H9 (cell line): ENCODE measurements around the gene UCKL1. TPM values are rescaled to one million over a fixed set of nuclear protein-coding genes. Genes with fewer than 3 reads are reported as not detected.

ENCODE experiments used
- DNase-seq: peaks from one replicate; pipeline ENCODE4 v3.0.0-alpha.2; 2017
- H2AFZ ChIP-seq: one replicate; pipeline ENCODE4 v1.6.1; 2013; ENCODE audit warnings: mild to moderate bottlenecking, low read length, control low read depth, moderate library complexity
- H2AK5ac ChIP-seq: 2 replicates; pipeline ENCODE4 v1.6.1; 2013; ENCODE audit warnings: low read length, control low read depth, mixed read lengths; ENCODE audit not compliant: insufficient read length
- H2BK120ac ChIP-seq: one replicate; pipeline ENCODE4 v1.6.1; 2013; ENCODE audit warnings: low read depth, mild to moderate bottlenecking, low read length, control low read depth, inconsistent platforms; ENCODE audit not compliant: poor library complexity, severe bottlenecking
- H2BK12ac ChIP-seq: 2 replicates; pipeline ENCODE4 v1.6.1; 2013; ENCODE audit warnings: low read length, control low read depth, mixed read lengths, low read depth; ENCODE audit not compliant: insufficient read length
- H2BK15ac ChIP-seq: 2 replicates; pipeline ENCODE4 v1.6.1; 2013; ENCODE audit warnings: low read depth, low read length, control low read depth
- H2BK20ac ChIP-seq: one replicate; pipeline ENCODE4 v1.6.1; 2013; ENCODE audit warnings: low read depth, mild to moderate bottlenecking, low read length, control low read depth, inconsistent platforms; ENCODE audit not compliant: poor library complexity, severe bottlenecking
- H2BK5ac ChIP-seq: 2 replicates; pipeline ENCODE4 v1.6.1; 2013; ENCODE audit warnings: low read length, control low read depth, mixed read lengths; ENCODE audit not compliant: insufficient read length
- H3K14ac ChIP-seq: 2 replicates; pipeline ENCODE4 v1.6.1; 2013; ENCODE audit warnings: low read length, control low read depth; ENCODE audit not compliant: insufficient read depth
- H3K18ac ChIP-seq: 2 replicates; pipeline ENCODE4 v1.6.1; 2013; ENCODE audit warnings: low read depth, mild to moderate bottlenecking, mixed read lengths, low read length, control low read depth; ENCODE audit not compliant: insufficient read length
- H3K23ac ChIP-seq: 2 replicates; pipeline ENCODE4 v1.6.1; 2013; ENCODE audit warnings: low read length, control low read depth, mixed read lengths, low read depth; ENCODE audit not compliant: insufficient read length
- H3K23me2 ChIP-seq: 2 replicates; pipeline ENCODE4 v1.6.1; 2013; ENCODE audit warnings: low read depth, mild to moderate bottlenecking, mixed read lengths, low read length, control low read depth; ENCODE audit not compliant: insufficient read length, poor library complexity, severe bottlenecking
- H3K27ac ChIP-seq: 2 replicates; pipeline ENCODE4 v1.5.1; 2013; ENCODE audit warnings: low read length, control low read depth, mixed read lengths, low read depth; ENCODE audit not compliant: insufficient read length
- H3K27me3 ChIP-seq: 2 replicates; pipeline ENCODE4 v1.6.1; 2013; ENCODE audit warnings: low read length, control low read depth, inconsistent platforms; ENCODE audit not compliant: insufficient read depth
- H3K4ac ChIP-seq: 2 replicates; pipeline ENCODE4 v1.6.1; 2013; ENCODE audit warnings: low read depth, mild to moderate bottlenecking, control low read depth, inconsistent platforms, low read length, moderate library complexity
- H3K4me1 ChIP-seq: 2 replicates; pipeline ENCODE4 v1.6.1; 2013; ENCODE audit warnings: low read length, control low read depth, inconsistent platforms; ENCODE audit not compliant: insufficient read depth
- H3K4me2 ChIP-seq: 2 replicates; pipeline ENCODE4 v1.6.1; 2013; ENCODE audit warnings: low read length, control low read depth, mixed read lengths; ENCODE audit not compliant: insufficient read length, insufficient read depth
- H3K56ac ChIP-seq: 2 replicates; pipeline ENCODE4 v1.6.1; 2013; ENCODE audit warnings: low read depth, mild to moderate bottlenecking, mixed read lengths, low read length, control low read depth; ENCODE audit not compliant: insufficient read length
- H3K79me1 ChIP-seq: 2 replicates; pipeline ENCODE4 v1.6.1; 2013; ENCODE audit warnings: low read depth, mild to moderate bottlenecking, moderate library complexity, low read length, control low read depth, inconsistent platforms; ENCODE audit not compliant: insufficient read depth, poor library complexity, severe bottlenecking
- H3K79me2 ChIP-seq: 2 replicates; pipeline ENCODE4 v1.6.1; 2013; ENCODE audit warnings: low read length, control low read depth, inconsistent platforms; ENCODE audit not compliant: insufficient read depth
- H3K9ac ChIP-seq: 2 replicates; pipeline ENCODE4 v1.6.1; 2013; ENCODE audit warnings: low read length, control low read depth, mixed read lengths; ENCODE audit not compliant: insufficient read length; ENCODE audit errors: extremely low read depth
- H3K9me3 ChIP-seq: one replicate; pipeline ENCODE4 v1.6.1; 2013; ENCODE audit warnings: low read depth, low read length, inconsistent platforms; ENCODE audit not compliant: control insufficient read depth
- H3T11ph ChIP-seq: one replicate; pipeline ENCODE4 v1.6.1; 2013; ENCODE audit warnings: mild to moderate bottlenecking, low read length, control low read depth, inconsistent platforms
- H4K20me1 ChIP-seq: one replicate; pipeline ENCODE4 v1.6.1; 2013; ENCODE audit not compliant: control insufficient read depth, insufficient read length, insufficient read depth
- H4K5ac ChIP-seq: 2 replicates; pipeline ENCODE4 v1.6.1; 2013; ENCODE audit warnings: low read depth, mild to moderate bottlenecking, mixed read lengths, low read length, control low read depth; ENCODE audit not compliant: insufficient read length
- H4K8ac ChIP-seq: replicated peaks from 2 replicates; pipeline ENCODE4 v1.6.1; 2013; ENCODE audit warnings: low read length, control low read depth, mixed read lengths, low read depth; ENCODE audit not compliant: insufficient read length
- H4K91ac ChIP-seq: 2 replicates; pipeline ENCODE4 v1.6.1; 2013; ENCODE audit warnings: low read depth, mild to moderate bottlenecking, moderate library complexity, mixed read lengths, low read length, control low read depth; ENCODE audit not compliant: insufficient read length
- H3K27ac Mint-ChIP-seq, 3 experiments: 2 replicates in 2 of 3; 3 replicates in 1 of 3; pipeline ENCODE4 v1.8.0; 2020 to 2021; ENCODE audit warnings: mixed read lengths in 3 of 3, mild to moderate bottlenecking in 1 of 3, moderate library complexity in 1 of 3
- H3K27me3 Mint-ChIP-seq: 2 replicates; pipeline ENCODE4 v1.8.0; 2021; ENCODE audit warnings: low read depth, mild to moderate bottlenecking, moderate library complexity, mixed read lengths
- H3K36me3 Mint-ChIP-seq, 3 experiments: 2 replicates in 2 of 3; 3 replicates in 1 of 3; pipeline ENCODE4 v1.8.0; 2020 to 2021; ENCODE audit warnings: low read depth in 3 of 3, mixed read lengths in 3 of 3; ENCODE audit not compliant: insufficient read depth in 1 of 3
- H3K4me1 Mint-ChIP-seq, 2 experiments: 2 replicates each; pipeline ENCODE4 v1.8.0; 2020; ENCODE audit warnings: mixed read lengths in 2 of 2
- H3K4me3 Mint-ChIP-seq, 2 experiments: 2 replicates in 1 of 2; 3 replicates in 1 of 2; pipeline ENCODE4 v1.8.0; 2020 to 2021; ENCODE audit warnings: mild to moderate bottlenecking in 2 of 2, mixed read lengths in 2 of 2, moderate library complexity in 1 of 2
- H3K9me3 Mint-ChIP-seq, 2 experiments: 2 replicates in 1 of 2; 3 replicates in 1 of 2; pipeline ENCODE4 v1.8.0; 2020; ENCODE audit warnings: mild to moderate bottlenecking in 2 of 2, mixed read lengths in 2 of 2, moderate library complexity in 1 of 2
- CTCF ChIP-seq: fragments of 200-600 bp; sonication (generic); conservative IDR thresholded peaks from 3 replicates; pipeline ENCODE4 v1.8.0; 2021; ENCODE audit warnings: antibody characterized with exemption, mild to moderate bottlenecking
- WGBS: extraction: QIAGEN DNeasy Blood & Tissue Kit; methylation state at CpG from one replicate; pipeline ENCODE4 v1.1.7; 2013; ENCODE audit warnings: missing lambda C conversion rate, low lambda C conversion rate, mixed read lengths; ENCODE audit not compliant: insufficient read length; ENCODE audit errors: extremely low coverage; 5-methylcytosine and 5-hydroxymethylcytosine counted together
- total RNA-seq: library from RNA; stranded (reverse); gene quantifications from 2 replicates; pipeline ENCODE4 v1.2.1, GENCODE V29; 2021

The UCKL1 gene
- total RNA-seq, 1 experiment from 2014 or later: 40.9 TPM

GRCh38 chr20:63940472-63941266 is 15.5 kb downstream of the UCKL1 start:
- no peak overlapping the region for H2AK5ac ChIP-seq
- no peak for TF ChIP-seq CTCF
- peak overlapping the region; percentile 28 for H3K18ac ChIP-seq
- Mint-ChIP-seq H3K9me3 (no peaks in the 10 kb centered on the region), H3K4me1 (peaks cover 3 to 9% of the 10 kb centered on the region in 2 experiments), H3K27me3 (no peaks in the 10 kb centered on the region), H3K4me3 (no peak overlapping the region), H3K36me3 (peaks cover under 1 to 27% (median 27%) of the 10 kb centered on the region in 3 experiments; a peak in 6 of 7 replicates), H3K27ac (0 out of 7 replicates have a peak overlapping the region, but pooled peaks of 1 of the 3 experiments have one; percentile 68)
- H3K4me1 ChIP-seq: no peaks in the 10 kb centered on the region
- no peak overlapping the region for H3T11ph ChIP-seq
- WGBS: no CpG with 5 or more reads among the region's 58 CpGs
- H2BK20ac ChIP-seq: no peak overlapping the region
- H3K9ac ChIP-seq: no peak overlapping the region
- no peak overlapping the region for H2BK15ac ChIP-seq
- H3K14ac ChIP-seq: 0 out of 2 replicates have a peak overlapping the region, but pooled peaks have one; percentile 16
- no peaks in the 10 kb centered on the region for H3K79me1 ChIP-seq
- no peak overlapping the region for H3K23ac ChIP-seq
- no peak overlapping the region for H2BK12ac ChIP-seq
- no peaks in the 10 kb centered on the region for H3K9me3 ChIP-seq
- no peak overlapping the region for H3K56ac ChIP-seq
- H2AFZ ChIP-seq: no peak overlapping the region
- no peak overlapping the region for H2BK120ac ChIP-seq
- H4K8ac ChIP-seq: no peak overlapping the region
- H4K5ac ChIP-seq: no peak overlapping the region
- peak; percentile 52 for DNase-seq
- peaks cover 13% of the 10 kb centered on the region for H3K23me2 ChIP-seq
- no peak overlapping the region for H2BK5ac ChIP-seq
- H4K20me1 ChIP-seq: no peaks in the 10 kb centered on the region
- no peaks in the 10 kb centered on the region for H3K27me3 ChIP-seq
- H3K79me2 ChIP-seq: no peaks in the 10 kb centered on the region
- no peak overlapping the region for H3K27ac ChIP-seq
- H3K4ac ChIP-seq: no peak overlapping the region
- H4K91ac ChIP-seq: no peak overlapping the region
- H3K4me2 ChIP-seq: peak overlapping the region; percentile 15
